GM19467 (cell line): ENCODE measurements around the gene VWA8.
"Not testable (repeated sequence)": the region's sequence is repeated elsewhere in the genome, so short reads cannot be mapped to it uniquely, and the experiment has no call there.

Experiments used
- ATAC-seq: cut with Tn5 transposase; IDR thresholded peaks from one replicate; pipeline ENCODE4 v1.9.1; 2021; ENCODE audit warnings: mild to moderate bottlenecking, moderate library complexity; ENCODE audit not compliant: unreplicated experiment

VWA8 gene

GRCh38 chr13:41622432-41623429 lies 338.2 kb downstream of the VWA8 start:
- ATAC-seq: no peak

GRCh38 chr13:41621716-41622431 lies 339.0 kb downstream of the VWA8 start:
- no peak for ATAC-seq

- ATAC-seq: not testable (repeated sequence)
Measured at GRCh38 chr13:41617633-41618032, 343.3 kb downstream of the VWA8 start.

GRCh38 chr13:41616151-41616550 lies 344.8 kb downstream of the VWA8 start:
- ATAC-seq: no peak

GRCh38 chr13:41615528-41615855 lies 345.4 kb downstream of the VWA8 start:
- no peak for ATAC-seq

GRCh38 chr13:41614671-41615527 lies 346.0 kb downstream of the VWA8 start:
- ATAC-seq: no peak

- no peak for ATAC-seq
Measured at GRCh38 chr13:41613984-41614661, 346.8 kb downstream of the VWA8 start.

GRCh38 chr13:41613471-41613870 lies 347.4 kb downstream of the VWA8 start:
- no peak for ATAC-seq

GRCh38 chr13:41611385-41611784 lies 349.5 kb downstream of the VWA8 start:
- no peak for ATAC-seq

GRCh38 chr13:41610404-41610803 lies 350.5 kb downstream of the VWA8 start:
- no peak for ATAC-seq

- ATAC-seq: no peak
Measured at GRCh38 chr13:41609828-41610227, 351.1 kb downstream of the VWA8 start.

GRCh38 chr13:41608839-41609177 lies 352.1 kb downstream of the VWA8 start:
- no peak for ATAC-seq

GRCh38 chr13:41608111-41608838 lies 352.6 kb downstream of the VWA8 start:
- no peak for ATAC-seq

- ATAC-seq: no peak
Measured at GRCh38 chr13:41606646-41607045, 354.3 kb downstream of the VWA8 start.

- ATAC-seq: no peak
Measured at GRCh38 chr13:41605319-41606285, 355.3 kb downstream of the VWA8 start.

- ATAC-seq: no peak
Measured at GRCh38 chr13:41603917-41604316, 357.0 kb downstream of the VWA8 start.

- no peak for ATAC-seq
Measured at GRCh38 chr13:41601718-41602445, 359.0 kb downstream of the VWA8 start.

GRCh38 chr13:41599619-41600018 lies 361.3 kb downstream of the VWA8 start:
- no peak for ATAC-seq
